Cardiac fibroblast (primary cell): ENCODE results near the gene OR3A1.
"Not testable (repeated sequence)": the region's sequence is repeated elsewhere in the genome, so short reads cannot be mapped to it uniquely, and the experiment has no call there.

ENCODE experiments used
- DNase-seq, 2 donors: peaks; one replicate each; pipeline versions ENCODE4 v3.0.0 to v3.0.0-alpha.2; 2010; ENCODE audit warnings: low read depth in 2 of 2
- H3K4me3 ChIP-seq, 2 donors: replicated peaks in 1 of 2; 1 replicate in 1 of 2; 2 replicates in 1 of 2; pipeline ENCODE4 v1.5.1; 2011; ENCODE audit warnings: low read depth in 2 of 2, low read length in 2 of 2, mild to moderate bottlenecking in 2 of 2, moderate library complexity in 1 of 2
- TF ChIP-seq, protein P1 (sequence below): IDR thresholded peaks from one replicate; pipeline ENCODE4 v1.5.1; 2011; ENCODE audit warnings: low read depth, mild to moderate bottlenecking, low read length, inconsistent platforms

The OR3A1 gene, protein sequence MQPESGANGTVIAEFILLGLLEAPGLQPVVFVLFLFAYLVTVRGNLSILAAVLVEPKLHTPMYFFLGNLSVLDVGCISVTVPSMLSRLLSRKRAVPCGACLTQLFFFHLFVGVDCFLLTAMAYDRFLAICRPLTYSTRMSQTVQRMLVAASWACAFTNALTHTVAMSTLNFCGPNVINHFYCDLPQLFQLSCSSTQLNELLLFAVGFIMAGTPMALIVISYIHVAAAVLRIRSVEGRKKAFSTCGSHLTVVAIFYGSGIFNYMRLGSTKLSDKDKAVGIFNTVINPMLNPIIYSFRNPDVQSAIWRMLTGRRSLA

DNA sequence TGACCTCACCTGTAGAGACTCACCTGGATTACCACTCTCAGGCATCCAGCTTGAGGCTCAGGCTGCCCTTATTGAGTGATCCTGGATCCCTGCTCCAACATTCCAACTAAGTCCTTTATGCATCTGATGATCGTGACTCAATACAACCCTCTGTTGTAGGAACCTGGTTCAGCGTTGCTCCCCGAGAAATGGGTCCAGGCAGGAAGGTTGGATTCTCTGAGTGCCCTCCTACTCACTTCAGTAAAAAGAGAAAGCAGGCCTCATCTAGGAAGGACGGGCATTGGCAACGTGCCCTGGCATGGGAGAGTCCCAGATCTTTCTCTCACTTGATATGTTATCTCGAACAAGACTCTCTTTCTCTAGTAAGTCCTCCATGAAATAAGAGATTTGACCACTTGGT is at the start of gene OR3A1:
Gene OR3A1, minus strand, starts transcription at position 101 of the 400 bp plus-strand sequence. CDS start 5,778 bp downstream, outside the sequence.
- no peak for DNase-seq
- TF ChIP-seq, protein P1, sequence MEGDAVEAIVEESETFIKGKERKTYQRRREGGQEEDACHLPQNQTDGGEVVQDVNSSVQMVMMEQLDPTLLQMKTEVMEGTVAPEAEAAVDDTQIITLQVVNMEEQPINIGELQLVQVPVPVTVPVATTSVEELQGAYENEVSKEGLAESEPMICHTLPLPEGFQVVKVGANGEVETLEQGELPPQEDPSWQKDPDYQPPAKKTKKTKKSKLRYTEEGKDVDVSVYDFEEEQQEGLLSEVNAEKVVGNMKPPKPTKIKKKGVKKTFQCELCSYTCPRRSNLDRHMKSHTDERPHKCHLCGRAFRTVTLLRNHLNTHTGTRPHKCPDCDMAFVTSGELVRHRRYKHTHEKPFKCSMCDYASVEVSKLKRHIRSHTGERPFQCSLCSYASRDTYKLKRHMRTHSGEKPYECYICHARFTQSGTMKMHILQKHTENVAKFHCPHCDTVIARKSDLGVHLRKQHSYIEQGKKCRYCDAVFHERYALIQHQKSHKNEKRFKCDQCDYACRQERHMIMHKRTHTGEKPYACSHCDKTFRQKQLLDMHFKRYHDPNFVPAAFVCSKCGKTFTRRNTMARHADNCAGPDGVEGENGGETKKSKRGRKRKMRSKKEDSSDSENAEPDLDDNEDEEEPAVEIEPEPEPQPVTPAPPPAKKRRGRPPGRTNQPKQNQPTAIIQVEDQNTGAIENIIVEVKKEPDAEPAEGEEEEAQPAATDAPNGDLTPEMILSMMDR: no peak
- no peak within 1 kb of the TSS for H3K4me3 ChIP-seq

DNA sequence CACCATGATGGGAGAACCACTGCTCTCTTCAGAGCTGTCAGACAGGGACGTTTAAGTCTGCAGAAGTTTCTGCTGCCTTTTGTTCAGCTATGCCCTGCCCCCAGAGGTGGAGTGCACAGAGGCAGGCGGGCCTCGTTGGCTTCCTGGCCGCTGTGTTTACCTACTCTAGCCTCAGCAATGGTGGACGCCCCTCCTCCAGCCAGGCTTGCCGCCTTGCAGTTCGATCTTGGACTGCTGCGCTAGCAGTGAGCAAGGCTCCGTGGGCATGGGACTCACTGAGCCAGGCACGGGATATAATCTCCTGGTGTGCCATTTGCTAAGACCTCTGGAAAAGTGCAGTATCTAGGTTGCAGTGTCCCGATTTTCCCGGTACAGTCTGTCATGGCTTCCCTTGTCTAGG is 44.6 kb upstream of the OR3A1 start:
- H3K4me3 ChIP-seq, DNase-seq: not testable (repeated sequence)

DNA sequence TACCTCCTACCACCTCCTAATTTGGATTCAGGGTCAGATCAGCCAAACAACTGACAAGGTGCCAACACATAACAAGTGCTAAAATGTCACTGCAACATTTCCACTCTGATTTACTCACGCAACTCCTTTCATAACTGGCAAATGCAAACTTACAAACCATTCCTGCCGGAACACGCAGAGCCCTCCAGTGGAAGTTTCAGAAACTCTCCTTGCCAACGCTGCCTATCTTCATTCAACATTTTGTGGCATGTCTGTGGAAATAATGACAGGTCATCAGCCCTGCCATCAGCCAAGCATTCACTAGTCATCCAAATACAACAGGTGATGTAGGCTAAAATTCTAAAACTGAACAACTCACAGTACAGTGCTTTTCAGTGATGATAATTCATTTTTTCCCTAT is 37.7 kb upstream of the OR3A1 start:
- TF ChIP-seq, protein P1: no peak
- H3K4me3 ChIP-seq: no peak overlapping the region
- no peak for DNase-seq

DNA sequence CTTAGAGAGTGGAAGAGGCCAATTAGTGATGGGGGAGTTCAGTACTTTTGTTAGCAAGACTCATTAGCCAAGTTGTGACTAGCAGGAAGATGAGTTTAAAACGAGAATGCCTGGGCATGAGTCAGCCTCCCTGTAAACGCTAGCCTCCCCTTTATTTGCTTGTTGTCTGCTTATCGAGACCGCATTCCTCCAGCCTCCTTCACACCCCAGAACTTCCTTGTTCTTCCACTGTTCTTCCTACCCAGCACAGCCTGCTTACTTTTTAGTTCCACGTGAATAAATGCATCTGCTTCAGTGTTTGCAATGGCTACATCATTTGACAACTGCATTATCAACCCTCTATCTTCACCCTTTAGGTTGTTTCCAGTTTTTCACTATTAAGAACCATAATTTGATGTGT is 20.2 kb upstream of the OR3A1 start:
- TF ChIP-seq, protein P1: no peak
- DNase-seq: no peak
- H3K4me3 ChIP-seq: no peak overlapping the region

DNA sequence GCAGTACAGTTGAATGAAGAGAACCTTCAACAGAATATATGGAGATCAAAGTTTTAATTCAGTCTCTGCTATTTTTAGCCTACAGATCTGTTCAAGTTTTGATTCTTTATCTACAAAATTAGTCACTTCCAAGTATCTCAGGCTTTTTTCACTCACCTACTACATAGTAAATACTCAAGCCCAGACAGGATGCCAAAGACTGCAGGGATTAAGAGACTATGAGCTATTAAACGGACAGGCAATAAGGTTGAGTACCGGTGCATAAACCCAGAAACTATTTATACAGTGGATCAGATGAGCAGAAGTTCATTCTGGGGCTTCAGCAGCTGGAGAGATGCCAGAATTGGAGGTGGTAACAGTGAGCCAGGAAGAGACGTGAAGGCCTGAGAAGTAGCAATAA is 18.7 kb upstream of the OR3A1 start:
- H3K4me3 ChIP-seq: no peak overlapping the region
- no peak for DNase-seq
- TF ChIP-seq, protein P1: no peak

DNA sequence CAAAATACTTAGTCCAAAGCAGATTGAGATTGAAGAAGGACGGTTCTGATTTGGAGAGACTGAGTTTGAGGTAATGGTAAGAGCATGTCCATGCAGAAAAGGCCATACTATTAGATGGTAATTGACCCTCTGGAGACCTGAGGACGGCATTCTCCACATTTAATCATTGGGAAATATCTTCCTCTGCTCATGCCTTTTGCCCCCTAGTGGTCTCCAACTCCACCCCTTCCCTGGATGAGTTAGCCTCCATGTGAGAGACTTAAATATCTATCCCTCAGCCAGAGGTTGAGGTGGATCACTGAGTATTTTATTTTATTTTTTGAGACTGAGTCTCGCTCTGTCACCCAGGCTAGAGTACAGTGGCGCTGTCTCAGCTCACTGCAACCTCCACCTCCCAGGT is 10.4 kb upstream of the OR3A1 start:
- no peak for DNase-seq
- no peak overlapping the region for H3K4me3 ChIP-seq
- TF ChIP-seq, protein P1: no peak

DNA sequence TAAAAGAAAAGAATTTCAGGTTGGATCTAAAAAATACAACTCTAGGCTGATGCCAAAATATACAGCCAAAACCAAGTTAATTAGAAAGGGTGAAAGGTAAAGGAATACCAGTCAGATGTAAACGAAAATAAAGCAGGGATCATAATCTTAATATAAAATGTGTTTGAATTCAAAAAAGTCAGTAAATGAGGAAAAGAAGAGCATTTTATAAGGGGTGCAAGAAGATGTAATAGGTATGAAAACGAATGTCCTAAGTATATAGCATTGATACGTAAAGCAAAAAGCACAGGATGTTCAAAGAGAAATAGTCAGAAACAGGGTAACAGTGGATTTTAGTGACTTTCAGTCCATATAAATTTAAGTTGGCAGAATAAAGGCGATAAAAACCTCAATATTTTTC is 2.5 kb downstream of the OR3A1 start:
- H3K4me3 ChIP-seq: no peak overlapping the region
- DNase-seq: no peak
- TF ChIP-seq, protein P1: no peak

DNA sequence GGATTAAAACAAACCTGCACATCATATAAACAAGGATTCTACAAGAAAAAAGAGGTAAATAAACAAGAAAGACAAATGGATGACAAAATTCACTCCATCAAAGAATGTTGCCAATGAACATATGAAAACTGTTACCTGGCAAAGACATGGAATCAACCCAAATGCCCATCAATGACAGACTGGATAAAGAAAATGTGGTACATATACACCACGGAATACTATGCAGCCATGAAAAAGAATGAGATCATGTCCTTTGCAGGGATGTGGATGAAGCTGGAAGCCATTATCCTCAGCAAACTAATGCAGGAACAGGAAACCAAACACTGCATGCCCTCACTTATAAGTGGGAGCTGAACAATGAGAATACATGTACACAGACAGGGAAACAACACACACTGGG is 4.6 kb downstream of the OR3A1 start:
- not testable (repeated sequence) for DNase-seq, H3K4me3 ChIP-seq
